Retinal pigment epithelial cell (primary cell): ENCODE measurements around the gene AADAT.

Experiments used
- DNase-seq: peaks from one replicate; pipeline ENCODE4 v3.0.0-alpha.2; 2010; ENCODE audit warnings: low read depth
- H3K4me3 ChIP-seq: 2 replicates; pipeline ENCODE4 v1.5.1; 2011; ENCODE audit warnings: mild to moderate bottlenecking, low read length, control low read depth, moderate library complexity
- CTCF ChIP-seq: conservative IDR thresholded peaks from 2 replicates; pipeline ENCODE4 v1.5.1; 2011; ENCODE audit warnings: low read depth, low read length, control low read depth, inconsistent platforms

AADAT gene

GRCh38 chr4:170090352-170091052 lies 746 bp upstream of the AADAT start:
- no peak for TF ChIP-seq CTCF
- DNase-seq, result peak; percentile 66
- H3K4me3 ChIP-seq, result peak overlapping the region; percentile 79

GRCh38 chr4:170089274-170089667 lies 485 bp downstream of the AADAT start:
- peak overlapping the region; percentile 79 for H3K4me3 ChIP-seq
- DNase-seq, result peak; percentile 29
- peak; percentile 26 for TF ChIP-seq CTCF

GRCh38 chr4:170088716-170089115 lies 1.0 kb downstream of the AADAT start:
- DNase-seq, result no peak
- H3K4me3 ChIP-seq, result peak overlapping the region; percentile 79
- TF ChIP-seq CTCF, result no peak

- DNase-seq, result peak; percentile 74
- no peak for TF ChIP-seq CTCF
- H3K4me3 ChIP-seq, result no peak overlapping the region
Observed at GRCh38 chr4:170087163-170087700, 2.5 kb downstream of the AADAT start.

- TF ChIP-seq CTCF, result no peak
- H3K4me3 ChIP-seq, result no peak overlapping the region
Observed at GRCh38 chr4:170083541-170083940, 6.2 kb downstream of the AADAT start.

GRCh38 chr4:170080496-170080895 lies 9.3 kb downstream of the AADAT start:
- no peak overlapping the region for H3K4me3 ChIP-seq
- no peak for TF ChIP-seq CTCF
- no peak for DNase-seq

More at GRCh38 chr4:170083541-170083940, 6.2 kb downstream of the AADAT start:
- no peak for DNase-seq

- no peak overlapping the region for H3K4me3 ChIP-seq
- DNase-seq, result no peak
- TF ChIP-seq CTCF, result no peak
Observed at GRCh38 chr4:170079981-170080380, 9.8 kb downstream of the AADAT start.
